ENCODE measurements around the gene ACTRT2. TPM values are rescaled to one million over a fixed set of nuclear protein-coding genes. Genes with fewer than 3 reads are reported as not detected.

ACTRT2 gene
- total and polyA plus RNA-seq, 11 donors = not detected

DNA sequence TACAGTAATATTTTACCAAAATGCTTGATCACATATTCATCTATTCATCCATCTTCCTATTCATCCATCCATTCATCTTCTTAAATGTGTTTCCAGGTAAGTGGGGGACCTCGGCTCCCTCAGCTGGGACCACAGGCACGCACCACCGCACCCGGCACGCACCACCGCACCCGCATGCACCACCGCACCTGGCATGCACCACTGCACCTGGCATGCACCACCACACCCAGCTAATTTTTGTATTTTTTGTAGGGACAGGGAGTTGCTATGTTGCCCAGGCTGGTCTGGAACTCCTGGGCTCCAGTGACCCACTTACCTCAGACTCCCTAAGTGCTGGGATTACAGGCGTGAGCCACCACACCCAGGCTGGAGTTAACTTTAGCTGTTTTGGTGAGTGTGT lies 21.2 kb downstream of the ACTRT2 start:
- H3K27me3 ChIP-seq = peaks cover 0 to 50% (median 7%) of the 10 kb centered on the region in 9 donors
- 86 to 92% (median 90%) methylated on average over 9 of the region's 9 CpGs for WGBS, 4 donors
- intact Hi-C loops (cut with DNase I) = no loop called here

DNA sequence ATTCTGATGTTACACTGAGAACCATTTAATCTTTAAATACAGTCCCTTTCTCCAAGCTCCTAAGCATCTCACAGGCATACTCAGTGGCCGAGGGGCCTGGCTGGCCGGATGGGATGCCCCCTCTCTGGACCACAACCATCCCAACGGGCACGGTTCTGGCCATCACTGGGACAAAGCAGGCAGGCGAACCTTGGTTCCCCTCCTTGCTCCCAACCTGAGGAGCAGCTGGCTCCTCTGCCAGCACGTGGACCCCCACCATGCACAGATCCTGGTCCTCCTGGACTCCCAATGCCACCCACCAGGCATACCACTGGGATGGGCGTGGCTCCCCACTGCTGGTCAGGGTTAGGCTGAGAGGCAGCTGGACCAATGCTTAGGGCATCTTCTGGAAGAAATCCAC lies 27.9 kb downstream of the ACTRT2 start:
- WGBS, 4 donors = 72 to 84% (median 80%) methylated on average over 5 to 7 of the region's 7 CpGs
- DNase-seq (peak in 1 of 5 donors; percentile 18), ATAC-seq (no peak)
- H3K36me3 ChIP-seq = no peaks in the 10 kb centered on the region
- intact Hi-C loops (cut with DNase I) = no loop called here
- TF ChIP-seq POLR2A (IDR thresholded peaks at IDR 0.05) = no peak
- TF ChIP-seq, protein P1, sequence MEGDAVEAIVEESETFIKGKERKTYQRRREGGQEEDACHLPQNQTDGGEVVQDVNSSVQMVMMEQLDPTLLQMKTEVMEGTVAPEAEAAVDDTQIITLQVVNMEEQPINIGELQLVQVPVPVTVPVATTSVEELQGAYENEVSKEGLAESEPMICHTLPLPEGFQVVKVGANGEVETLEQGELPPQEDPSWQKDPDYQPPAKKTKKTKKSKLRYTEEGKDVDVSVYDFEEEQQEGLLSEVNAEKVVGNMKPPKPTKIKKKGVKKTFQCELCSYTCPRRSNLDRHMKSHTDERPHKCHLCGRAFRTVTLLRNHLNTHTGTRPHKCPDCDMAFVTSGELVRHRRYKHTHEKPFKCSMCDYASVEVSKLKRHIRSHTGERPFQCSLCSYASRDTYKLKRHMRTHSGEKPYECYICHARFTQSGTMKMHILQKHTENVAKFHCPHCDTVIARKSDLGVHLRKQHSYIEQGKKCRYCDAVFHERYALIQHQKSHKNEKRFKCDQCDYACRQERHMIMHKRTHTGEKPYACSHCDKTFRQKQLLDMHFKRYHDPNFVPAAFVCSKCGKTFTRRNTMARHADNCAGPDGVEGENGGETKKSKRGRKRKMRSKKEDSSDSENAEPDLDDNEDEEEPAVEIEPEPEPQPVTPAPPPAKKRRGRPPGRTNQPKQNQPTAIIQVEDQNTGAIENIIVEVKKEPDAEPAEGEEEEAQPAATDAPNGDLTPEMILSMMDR (IDR thresholded peaks at IDR 0.05) = no peak
- H3K4me3 ChIP-seq = no peak overlapping the region
- no peaks in the 10 kb centered on the region for H3K9me3 ChIP-seq
- H3K4me1 ChIP-seq = no peaks in the 10 kb centered on the region
- H3K27ac ChIP-seq = no peak overlapping the region
- peaks cover 0 to 33% (median 10%) of the 10 kb centered on the region in 9 donors for H3K27me3 ChIP-seq

More for the DNA sequence above, 21.2 kb downstream of the ACTRT2 start:
- H3K4me3 ChIP-seq = no peak overlapping the region
- ATAC-seq = no peak
- H3K36me3 ChIP-seq = no peaks in the 10 kb centered on the region
- TF ChIP-seq, protein P1 (IDR thresholded peaks at IDR 0.05) = no peak
- no peak for TF ChIP-seq POLR2A (IDR thresholded peaks at IDR 0.05)
- no peak overlapping the region for H3K27ac ChIP-seq
- peak in 1 of 5 donors; percentile 24 for DNase-seq
- H3K4me1 ChIP-seq = no peaks in the 10 kb centered on the region
- no peaks in the 10 kb centered on the region for H3K9me3 ChIP-seq

DNA sequence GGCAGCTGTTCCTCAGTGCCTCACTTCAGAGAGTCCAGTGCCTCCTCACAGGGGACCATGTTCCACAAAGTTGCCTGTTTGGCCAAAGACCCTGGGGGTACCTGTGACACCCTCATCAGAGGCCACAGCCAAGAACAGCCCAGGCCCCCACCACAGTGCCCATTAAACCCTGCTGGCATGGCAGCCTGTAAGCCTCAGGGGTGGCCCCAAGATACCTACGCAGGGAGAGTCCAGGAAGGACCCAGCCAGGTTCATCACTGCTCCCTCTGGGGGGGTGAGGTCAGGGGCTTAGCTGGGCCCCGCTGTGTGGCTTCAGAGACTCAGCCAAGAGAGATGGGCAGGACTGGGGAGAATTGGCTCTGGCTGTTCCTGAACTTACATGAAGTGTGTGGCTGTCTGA lies 28.6 kb downstream of the ACTRT2 start:
- no peak for ATAC-seq
- H3K27ac ChIP-seq = no peak overlapping the region
- H3K9me3 ChIP-seq = no peaks in the 10 kb centered on the region
- H3K4me1 ChIP-seq = no peaks in the 10 kb centered on the region
- 70 to 85% (median 76%) methylated on average over 2 of the region's 2 CpGs for WGBS, 4 donors
- no peak overlapping the region for H3K4me3 ChIP-seq
- peak in 1 of 5 donors; percentile 60 for DNase-seq
- intact Hi-C loops (cut with DNase I) = no loop called here
- no peaks in the 10 kb centered on the region for H3K36me3 ChIP-seq
- peaks cover 0 to 27% (median 7%) of the 10 kb centered on the region in 9 donors for H3K27me3 ChIP-seq
- no peak for TF ChIP-seq POLR2A (IDR thresholded peaks at IDR 0.05)
- TF ChIP-seq, protein P1 (IDR thresholded peaks at IDR 0.05) = no peak

DNA sequence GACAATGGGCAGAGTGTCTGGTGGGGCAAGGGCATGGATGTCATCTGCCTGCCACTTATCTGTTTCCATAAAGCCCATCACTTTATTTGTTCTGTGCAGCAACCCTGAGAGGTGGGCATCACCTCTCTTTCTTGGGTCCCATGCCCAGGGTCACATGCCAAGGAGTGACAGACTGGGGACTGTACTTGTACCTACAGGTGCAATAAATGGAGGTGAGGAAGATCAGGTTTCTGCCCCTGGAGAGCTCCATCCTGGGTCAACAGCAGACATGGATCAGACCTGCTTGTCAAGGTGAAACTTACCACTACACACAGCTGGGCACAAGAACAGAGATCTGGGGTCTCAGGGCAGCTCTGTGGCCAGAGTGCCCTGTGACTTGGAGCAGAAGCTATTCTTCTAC lies 29.3 kb downstream of the ACTRT2 start:
- ATAC-seq = no peak

More for the DNA sequence above, 29.3 kb downstream of the ACTRT2 start:
- H3K4me3 ChIP-seq = no peak overlapping the region
- H3K9me3 ChIP-seq = no peaks in the 10 kb centered on the region
- DNase-seq = no peak
- intact Hi-C loops (cut with DNase I) = no loop called here
- H3K4me1 ChIP-seq = no peaks in the 10 kb centered on the region
- TF ChIP-seq, protein P1 (IDR thresholded peaks at IDR 0.05) = no peak
- TF ChIP-seq POLR2A (IDR thresholded peaks at IDR 0.05) = no peak
- H3K36me3 ChIP-seq = no peaks in the 10 kb centered on the region
- H3K27ac ChIP-seq = no peak overlapping the region
- H3K27me3 ChIP-seq = peaks cover 0 to 20% (median under 1%) of the 10 kb centered on the region in 9 donors
